GM12878 (cell line): ENCODE data around the gene ITGA6.
A peak's percentile ranks its signal among the peaks of the same experiment; 100 is the strongest.

Experiments
- CTCF ChIP-seq, 3 experiments: IDR thresholded peaks in 2 of 3; conservative IDR thresholded peaks in 1 of 3; 2 replicates each; pipeline ENCODE4 v1.5.1; 2011; ENCODE audit warnings: low read depth in 3 of 3, low read length in 3 of 3, mild to moderate bottlenecking in 3 of 3, control low read depth in 2 of 3, moderate library complexity in 2 of 3, inconsistent platforms in 1 of 3, mixed read lengths in 1 of 3; ENCODE audit not compliant: control insufficient read depth in 2 of 3, insufficient read depth in 1 of 3; ENCODE audit errors: extremely low read depth in 1 of 3
- GABPA ChIP-seq: IDR thresholded peaks from 2 replicates; pipeline ENCODE4 v1.6.1; 2014; ENCODE audit warnings: antibody characterized with exemption, low read depth, mild to moderate bottlenecking, inconsistent platforms
- IKZF1 ChIP-seq: fragments of 450-650 bp; conservative IDR thresholded peaks from 2 replicates; pipeline ENCODE4 v1.6.1; 2017; ENCODE audit warnings: antibody characterized with exemption, mild to moderate bottlenecking
- NR2F1 ChIP-seq: fragments of 450-650 bp; conservative IDR thresholded peaks from 2 replicates; pipeline ENCODE4 v1.6.1; 2017; ENCODE audit warnings: mild to moderate bottlenecking
- RB1 ChIP-seq: fragments of 450-650 bp; formaldehyde crosslinking; IDR thresholded peaks from 2 replicates; pipeline ENCODE4 v1.6.1; 2017; ENCODE audit warnings: mild to moderate bottlenecking, borderline replicate concordance
- REST ChIP-seq: IDR thresholded peaks from 2 replicates; pipeline ENCODE4 v1.6.1; 2012; ENCODE audit warnings: mild to moderate bottlenecking, low read depth, low read length
- SIN3A ChIP-seq: IDR thresholded peaks from 2 replicates; pipeline ENCODE4 v1.6.1; 2012; ENCODE audit warnings: low read depth, low read length, improper control_type of control experiment
- SMAD1 ChIP-seq: fragments of 450-650 bp; IDR thresholded peaks from 2 replicates; pipeline ENCODE4 v1.6.1; 2018; ENCODE audit warnings: mild to moderate bottlenecking, low read depth; ENCODE audit not compliant: partially characterized antibody
- SMC3 ChIP-seq: IDR thresholded peaks from 2 replicates; pipeline ENCODE4 v1.6.1; 2011; ENCODE audit warnings: low read length, improper control_type of control experiment, borderline replicate concordance
- TAF1 ChIP-seq: IDR thresholded peaks from 2 replicates; pipeline ENCODE4 v1.6.1; 2011; ENCODE audit warnings: mild to moderate bottlenecking, low read depth, low read length, borderline replicate concordance
- ZNF592 ChIP-seq: fragments of 450-650 bp; IDR thresholded peaks from 2 replicates; pipeline ENCODE4 v1.6.1; 2017; ENCODE audit warnings: mild to moderate bottlenecking, moderate library complexity

GRCh38 chr2:172467382-172467781, 40.0 kb downstream of the ITGA6 start:
- TF ChIP-seq NR2F1 (no peak), IKZF1 (no peak), ZNF592 (no peak), RB1 (no peak), SIN3A (no peak), TAF1 (no peak), SMC3 (no peak), SMAD1 (no peak), CTCF (IDR thresholded peaks at IDR 0.05 in 2 of 3, conservative IDR thresholded peaks at IDR 0.05 in 1 of 3; ENCODE audit: control insufficient read depth in 2 of 3, extremely low read depth in 1 of 3, insufficient read depth in 1 of 3, low read depth in 3 of 3, low read length in 3 of 3) (peak; percentile 26 to 37 (median 30); a peak in 3 of 6 replicates), REST (no peak), GABPA (no peak)
